A549 (cell line): ENCODE data around the gene NSUN3. TPM values are rescaled to one million over a fixed set of nuclear protein-coding genes. Genes with fewer than 3 reads are reported as not detected.
"Not testable (repeated sequence)": the region's sequence is repeated elsewhere in the genome, so short reads cannot be mapped to it uniquely, and the experiment has no call there.

Experiments
- ATAC-seq, 2 experiments: fragments of 200-7000 bp in 1 of 2; fragments of >200 bp in 1 of 2; cut with Nextera tagmentation in 1 of 2; cut with Tn5 transposase in 1 of 2; 3 replicates each; pipeline versions ENCODE4 v1.8.0 to v1.9.1; 2018 to 2020; ENCODE audit warnings: mild to moderate bottlenecking in 1 of 2, moderate library complexity in 1 of 2
- CTCF ChIA-PET: fragments of 300-600 bp; sonication (Branson Sonifier 250); formaldehyde crosslinking; extraction: SDS; loops from one replicate; lab custom pipeline; 2021; ENCODE audit warnings: antibody characterized with exemption, inconsistent platforms; lab: Yijun Ruan, JAX
- POLR2A ChIA-PET: fragments of 350-600 bp; formaldehyde crosslinking; extraction: SDS; loops from one replicate; lab custom pipeline; 2021; ENCODE audit warnings: antibody characterized with exemption, inconsistent platforms; lab: Yijun Ruan, JAX
- DNase-seq, 2 experiments: peaks; one replicate each; pipeline versions ENCODE4 v3.0.0 to v3.0.0-alpha.2; 2011 to 2016; ENCODE audit warnings: low read depth in 1 of 2, low spot score in 1 of 2
- FAIRE-seq: peaks from 2 replicates; lab custom pipeline; 2011; peaks lifted over from hg19 to GRCh38; lab: Jason Lieb, UNC
- H3K27ac ChIP-seq, 2 experiments: fragments of >200 bp; sonication (Bioruptor Twin); formaldehyde crosslinking; 3 replicates each; pipeline ENCODE4 v1.5.1; 2016 to 2017
- H3K4me1 ChIP-seq: fragments of >200 bp; sonication (Bioruptor Twin); formaldehyde crosslinking; 3 replicates; pipeline ENCODE4 v1.6.1; 2016
- H3K4me2 ChIP-seq: fragments of >200 bp; sonication (Bioruptor Twin); formaldehyde crosslinking; 3 replicates; pipeline ENCODE4 v1.6.1; 2016
- H3K4me3 ChIP-seq: fragments of >200 bp; sonication (Bioruptor Twin); formaldehyde crosslinking; 3 replicates; pipeline ENCODE4 v1.5.1; 2016
- H3K9me3 ChIP-seq: fragments of >200 bp; sonication (Bioruptor Twin); formaldehyde crosslinking; 3 replicates; pipeline ENCODE4 v1.6.1; 2016
- CTCF ChIP-seq: fragments of >200 bp; sonication (Bioruptor Twin); formaldehyde crosslinking; IDR thresholded peaks from 3 replicates; pipeline ENCODE4 v1.5.1; 2016
- EHMT2 ChIP-seq: fragments of 200-600 bp; sonication (generic); IDR thresholded peaks from 2 replicates; pipeline ENCODE4 v1.6.1; 2016; ENCODE audit warnings: antibody characterized with exemption, low read depth, mild to moderate bottlenecking, moderate library complexity
- EP300 ChIP-seq, 2 experiments: fragments of >200 bp; sonication (Bioruptor Twin); formaldehyde crosslinking; IDR thresholded peaks; 2 replicates in 1 of 2; 3 replicates in 1 of 2; pipeline ENCODE4 v1.6.1; 2016 to 2017
- ESRRA ChIP-seq: fragments of 150-350 bp; IDR thresholded peaks from 2 replicates; pipeline ENCODE4 v1.6.1; 2014; ENCODE audit warnings: mild to moderate bottlenecking, low read length, borderline replicate concordance
- GATA3 ChIP-seq: IDR thresholded peaks from 2 replicates; pipeline ENCODE4 v1.6.1; 2012; ENCODE audit warnings: borderline replicate concordance
- HES2 ChIP-seq: fragments of >200 bp; sonication (Bioruptor Twin); formaldehyde crosslinking; IDR thresholded peaks from 2 replicates; pipeline ENCODE4 v1.6.1; 2016
- HOXB5 ChIP-seq: fragments of 250-450 bp; sonication (Bioruptor Pico); IDR thresholded peaks from 2 replicates; pipeline ENCODE4 v1.5.0; 2020; ENCODE audit warnings: mild to moderate bottlenecking, moderate library complexity
- KDM1A ChIP-seq: fragments of 200-600 bp; sonication (generic); IDR thresholded peaks from 2 replicates; pipeline ENCODE4 v1.6.1; 2016; ENCODE audit warnings: low read depth, mild to moderate bottlenecking
- MAFK ChIP-seq: fragments of 450-650 bp; IDR thresholded peaks from 2 replicates; pipeline ENCODE4 v1.6.1; 2014; ENCODE audit not compliant: partially characterized antibody
- MYC ChIP-seq: IDR thresholded peaks from 2 replicates; pipeline ENCODE4 v1.6.1; 2012; ENCODE audit warnings: mild to moderate bottlenecking, inconsistent platforms, low read length, improper control_type of control experiment, borderline replicate concordance
- NR3C1 ChIP-seq: fragments of >200 bp; sonication (Bioruptor Twin); formaldehyde crosslinking; IDR thresholded peaks from 3 replicates; pipeline ENCODE4 v1.6.1; 2017
- PBX3 ChIP-seq: IDR thresholded peaks from 2 replicates; pipeline ENCODE4 v1.6.1; 2012
- RAD21 ChIP-seq, 2 experiments: fragments of >200 bp in 1 of 2; sonication (Bioruptor Twin) in 1 of 2; formaldehyde crosslinking in 1 of 2; IDR thresholded peaks in 1 of 2; conservative IDR thresholded peaks in 1 of 2; 2 replicates in 1 of 2; 3 replicates in 1 of 2; pipeline ENCODE4 v1.6.1; 2012 to 2018; ENCODE audit warnings: inconsistent platforms in 1 of 2
- RCOR1 ChIP-seq: fragments of 150-350 bp; IDR thresholded peaks from 2 replicates; pipeline ENCODE4 v1.6.1; 2014; ENCODE audit warnings: antibody characterized with exemption, low read length, low read depth
- ZC3H11A ChIP-seq: fragments of 450-650 bp; IDR thresholded peaks from 2 replicates; pipeline ENCODE4 v1.6.1; 2014; ENCODE audit warnings: antibody characterized with exemption, mild to moderate bottlenecking
- ZNF302 ChIP-seq: fragments of 250-450 bp; sonication (Bioruptor Pico); IDR thresholded peaks from 2 replicates; pipeline ENCODE4 v1.9.0; 2021; ENCODE audit warnings: inconsistent platforms, mild to moderate bottlenecking, moderate library complexity
- WGBS: methylation state at CpG from one replicate; pipeline ENCODE4 v1.1.6; 2017; ENCODE audit errors: missing lambda C conversion rate; 5-methylcytosine and 5-hydroxymethylcytosine counted together
- polyA plus RNA-seq, 4 experiments: library from polyadenylated mRNA; depleted of rRNA in 3 of 4; stranded (reverse); fragments of >200 nt; fragmentation: RNase III in 1 of 4; extraction: RNeasy Plus Mini Kit Qiagen cat#74134 plus additional on column Dnase treatment in 1 of 4; gene quantifications; 2 replicates in 3 of 4; 3 replicates in 1 of 4; pipeline ENCODE4 v1.2.3, GENCODE V29; 2011 to 2017
- TF ChIP-seq, protein P1 (sequence below): fragments of 150-350 bp; IDR thresholded peaks from 2 replicates; pipeline ENCODE4 v1.6.1; 2014; ENCODE audit warnings: low read depth, mild to moderate bottlenecking, low read length
- TF ChIP-seq, protein P2 (sequence below): fragments of 250-450 bp; sonication (Bioruptor Pico); IDR thresholded peaks from 2 replicates; pipeline ENCODE4 v1.5.0; 2020; ENCODE audit warnings: low read depth, mild to moderate bottlenecking, moderate library complexity
- TF ChIP-seq, protein P3 (sequence below): fragments of 200-600 bp; sonication (generic); IDR thresholded peaks from 2 replicates; pipeline ENCODE4 v1.6.1; 2016; ENCODE audit warnings: antibody characterized with exemption, mild to moderate bottlenecking, moderate library complexity

NSUN3 gene
- polyA plus RNA-seq, 2 of the 4 experiments (the other 2 are of a cell fraction) = 8.6 to 13.5 TPM

GRCh38 chr3:94043285-94043684 is 19.6 kb upstream of the NSUN3 start:
- Histone ChIP-seq H3K27ac (no peak overlapping the region), H3K4me3 (no peak overlapping the region), H3K4me2 (no peak overlapping the region), H3K4me1 (no peaks in the 10 kb centered on the region), H3K9me3 (no peaks in the 10 kb centered on the region)
- 85% methylated on average over 1 of the region's 1 CpG for WGBS
- no peak for ATAC-seq
- TF ChIP-seq GATA3 (no peak), PBX3 (no peak), HOXB5 (CRISPR knock-in tag) (no peak), EP300 (IDR thresholded peaks at IDR 0.05) (no peak), RAD21 (conservative IDR thresholded peaks at IDR 0.05 in 1 of 2, IDR thresholded peaks at IDR 0.05 in 1 of 2) (no peak)
- FAIRE-seq = no peak
- POLR2A ChIA-PET = no interaction called here
- CTCF ChIA-PET = no interaction called here
- DNase-seq = no peak

DNA sequence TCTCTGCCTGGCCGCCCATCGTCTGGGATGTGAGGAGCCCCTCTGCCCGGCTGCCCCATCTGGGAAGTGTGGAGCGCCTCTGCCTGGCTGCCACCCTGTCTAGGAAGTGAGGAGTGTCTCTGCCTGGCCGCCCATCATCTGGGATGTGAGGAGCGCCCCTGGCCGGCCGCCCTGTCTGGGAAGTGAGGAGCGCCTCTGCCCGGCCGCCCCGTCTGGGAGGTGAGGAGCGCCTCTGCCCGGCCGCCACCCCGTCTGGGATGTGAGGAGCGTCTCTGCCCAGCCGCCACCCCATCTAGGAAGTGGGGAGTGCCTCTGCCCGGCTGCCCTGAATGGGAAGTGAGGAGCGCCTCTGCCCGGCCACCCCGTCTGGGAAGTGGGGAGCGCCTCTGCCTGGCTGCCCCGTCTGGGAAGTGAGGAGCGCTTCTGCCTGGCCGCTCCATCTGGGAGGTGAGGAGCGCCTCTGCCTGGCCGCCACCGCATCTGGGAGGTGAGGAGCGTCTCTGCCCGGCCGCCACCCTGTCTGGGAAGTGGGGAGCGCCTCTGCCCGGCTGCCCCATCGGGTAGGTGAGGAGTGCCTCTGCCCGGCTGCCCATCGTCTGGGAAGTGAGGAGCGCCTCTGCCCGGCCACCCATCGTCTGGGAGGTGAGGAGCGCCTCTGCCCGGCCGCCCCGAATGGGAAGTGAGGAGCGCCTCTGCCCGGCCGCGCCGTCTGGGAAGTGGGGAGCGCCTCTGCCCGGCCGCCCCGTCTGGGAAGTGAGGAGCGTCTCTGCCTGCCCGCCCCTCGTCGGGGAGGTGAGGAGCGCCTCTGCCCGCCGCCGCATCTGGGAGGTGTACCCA is 18.5 kb upstream of the NSUN3 start:
- H3K9me3 ChIP-seq, H3K4me2 ChIP-seq, ATAC-seq, FAIRE-seq, POLR2A ChIA-PET, DNase-seq, H3K4me1 ChIP-seq, CTCF ChIA-PET, H3K4me3 ChIP-seq, H3K27ac ChIP-seq: not testable (repeated sequence)
- 96% methylated on average over 28 of the region's 61 CpGs for WGBS

- H3K4me3 ChIP-seq = no peak overlapping the region
- peak; percentile 79 for TF ChIP-seq MAFK
- TF ChIP-seq, protein P1, sequence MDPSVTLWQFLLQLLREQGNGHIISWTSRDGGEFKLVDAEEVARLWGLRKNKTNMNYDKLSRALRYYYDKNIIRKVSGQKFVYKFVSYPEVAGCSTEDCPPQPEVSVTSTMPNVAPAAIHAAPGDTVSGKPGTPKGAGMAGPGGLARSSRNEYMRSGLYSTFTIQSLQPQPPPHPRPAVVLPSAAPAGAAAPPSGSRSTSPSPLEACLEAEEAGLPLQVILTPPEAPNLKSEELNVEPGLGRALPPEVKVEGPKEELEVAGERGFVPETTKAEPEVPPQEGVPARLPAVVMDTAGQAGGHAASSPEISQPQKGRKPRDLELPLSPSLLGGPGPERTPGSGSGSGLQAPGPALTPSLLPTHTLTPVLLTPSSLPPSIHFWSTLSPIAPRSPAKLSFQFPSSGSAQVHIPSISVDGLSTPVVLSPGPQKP = no peak
- CTCF ChIA-PET = no interaction called here
- DNase-seq (no peak), FAIRE-seq (no peak), ATAC-seq (no peak)
- no peaks in the 10 kb centered on the region for H3K4me1 ChIP-seq
- 94% methylated on average over 2 of the region's 2 CpGs for WGBS
- POLR2A ChIA-PET = no interaction called here
- no peak overlapping the region for H3K27ac ChIP-seq
- H3K9me3 ChIP-seq = no peaks in the 10 kb centered on the region
- no peak overlapping the region for H3K4me2 ChIP-seq
These were observed 16.3 kb upstream of the NSUN3 start for GRCh38 chr3:94046533-94046932.

DNA sequence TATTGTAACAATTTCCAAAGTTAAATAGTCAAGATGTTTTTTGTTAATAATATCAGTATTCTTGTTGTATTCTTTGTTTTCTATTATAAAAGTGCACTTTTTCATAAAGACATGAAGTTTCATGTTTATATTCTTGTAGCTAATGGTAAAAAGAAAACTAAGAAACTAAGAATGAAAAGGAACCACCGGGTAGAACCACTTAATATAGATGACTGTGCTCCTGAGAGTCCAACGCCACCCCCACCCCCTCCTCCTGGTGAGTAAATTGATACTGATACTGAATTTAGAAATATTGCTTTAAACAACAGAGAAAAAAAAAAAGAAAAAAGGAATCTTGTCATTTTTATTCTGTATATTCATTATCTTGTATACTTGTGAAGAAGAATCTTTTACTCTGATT is 13.6 kb upstream of the NSUN3 start:
- Histone ChIP-seq H3K4me1 (no peaks in the 10 kb centered on the region), H3K4me2 (no peak overlapping the region), H3K27ac (no peak overlapping the region), H3K9me3 (no peaks in the 10 kb centered on the region), H3K4me3 (no peak overlapping the region)
- ATAC-seq (no peak), FAIRE-seq (no peak), DNase-seq (no peak)
- CTCF ChIA-PET = no interaction called here
- POLR2A ChIA-PET = no interaction called here
- 83% methylated on average over 2 of the region's 2 CpGs for WGBS
- no peak for TF ChIP-seq MAFK
- no peak for TF ChIP-seq GATA3
- TF ChIP-seq NR3C1 = no peak
- TF ChIP-seq EHMT2 = no peak
- TF ChIP-seq CTCF = no peak
- no peak for TF ChIP-seq ZC3H11A
- TF ChIP-seq, protein P2, sequence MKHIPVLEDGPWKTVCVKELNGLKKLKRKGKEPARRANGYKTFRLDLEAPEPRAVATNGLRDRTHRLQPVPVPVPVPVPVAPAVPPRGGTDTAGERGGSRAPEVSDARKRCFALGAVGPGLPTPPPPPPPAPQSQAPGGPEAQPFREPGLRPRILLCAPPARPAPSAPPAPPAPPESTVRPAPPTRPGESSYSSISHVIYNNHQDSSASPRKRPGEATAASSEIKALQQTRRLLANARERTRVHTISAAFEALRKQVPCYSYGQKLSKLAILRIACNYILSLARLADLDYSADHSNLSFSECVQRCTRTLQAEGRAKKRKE (CRISPR knock-in tag) = no peak
- TF ChIP-seq ESRRA = no peak
- TF ChIP-seq ZNF302 (CRISPR knock-in tag) = no peak
- TF ChIP-seq MYC = no peak
- TF ChIP-seq, protein P3, sequence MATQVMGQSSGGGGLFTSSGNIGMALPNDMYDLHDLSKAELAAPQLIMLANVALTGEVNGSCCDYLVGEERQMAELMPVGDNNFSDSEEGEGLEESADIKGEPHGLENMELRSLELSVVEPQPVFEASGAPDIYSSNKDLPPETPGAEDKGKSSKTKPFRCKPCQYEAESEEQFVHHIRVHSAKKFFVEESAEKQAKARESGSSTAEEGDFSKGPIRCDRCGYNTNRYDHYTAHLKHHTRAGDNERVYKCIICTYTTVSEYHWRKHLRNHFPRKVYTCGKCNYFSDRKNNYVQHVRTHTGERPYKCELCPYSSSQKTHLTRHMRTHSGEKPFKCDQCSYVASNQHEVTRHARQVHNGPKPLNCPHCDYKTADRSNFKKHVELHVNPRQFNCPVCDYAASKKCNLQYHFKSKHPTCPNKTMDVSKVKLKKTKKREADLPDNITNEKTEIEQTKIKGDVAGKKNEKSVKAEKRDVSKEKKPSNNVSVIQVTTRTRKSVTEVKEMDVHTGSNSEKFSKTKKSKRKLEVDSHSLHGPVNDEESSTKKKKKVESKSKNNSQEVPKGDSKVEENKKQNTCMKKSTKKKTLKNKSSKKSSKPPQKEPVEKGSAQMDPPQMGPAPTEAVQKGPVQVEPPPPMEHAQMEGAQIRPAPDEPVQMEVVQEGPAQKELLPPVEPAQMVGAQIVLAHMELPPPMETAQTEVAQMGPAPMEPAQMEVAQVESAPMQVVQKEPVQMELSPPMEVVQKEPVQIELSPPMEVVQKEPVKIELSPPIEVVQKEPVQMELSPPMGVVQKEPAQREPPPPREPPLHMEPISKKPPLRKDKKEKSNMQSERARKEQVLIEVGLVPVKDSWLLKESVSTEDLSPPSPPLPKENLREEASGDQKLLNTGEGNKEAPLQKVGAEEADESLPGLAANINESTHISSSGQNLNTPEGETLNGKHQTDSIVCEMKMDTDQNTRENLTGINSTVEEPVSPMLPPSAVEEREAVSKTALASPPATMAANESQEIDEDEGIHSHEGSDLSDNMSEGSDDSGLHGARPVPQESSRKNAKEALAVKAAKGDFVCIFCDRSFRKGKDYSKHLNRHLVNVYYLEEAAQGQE = no peak
- TF ChIP-seq RCOR1 = no peak
- no peak for TF ChIP-seq EP300 (IDR thresholded peaks at IDR 0.05)
- TF ChIP-seq HES2 = no peak
- no peak for TF ChIP-seq KDM1A
